Aortic smooth muscle cell (primary cell): Measurements from ENCODE around the gene SLC38A9. TPM values are rescaled to one million over a fixed set of nuclear protein-coding genes. Genes with fewer than 3 reads are reported as not detected.

Experiments
- total RNA-seq: library from RNA; depleted of rRNA; stranded (reverse); fragments of >200 nt; gene quantifications from 2 replicates; pipeline ENCODE4 v1.2.3, GENCODE V29; 2014

Gene SLC38A9
- 23.5 and 24.7 TPM in 2 replicates for total RNA-seq

DNA sequence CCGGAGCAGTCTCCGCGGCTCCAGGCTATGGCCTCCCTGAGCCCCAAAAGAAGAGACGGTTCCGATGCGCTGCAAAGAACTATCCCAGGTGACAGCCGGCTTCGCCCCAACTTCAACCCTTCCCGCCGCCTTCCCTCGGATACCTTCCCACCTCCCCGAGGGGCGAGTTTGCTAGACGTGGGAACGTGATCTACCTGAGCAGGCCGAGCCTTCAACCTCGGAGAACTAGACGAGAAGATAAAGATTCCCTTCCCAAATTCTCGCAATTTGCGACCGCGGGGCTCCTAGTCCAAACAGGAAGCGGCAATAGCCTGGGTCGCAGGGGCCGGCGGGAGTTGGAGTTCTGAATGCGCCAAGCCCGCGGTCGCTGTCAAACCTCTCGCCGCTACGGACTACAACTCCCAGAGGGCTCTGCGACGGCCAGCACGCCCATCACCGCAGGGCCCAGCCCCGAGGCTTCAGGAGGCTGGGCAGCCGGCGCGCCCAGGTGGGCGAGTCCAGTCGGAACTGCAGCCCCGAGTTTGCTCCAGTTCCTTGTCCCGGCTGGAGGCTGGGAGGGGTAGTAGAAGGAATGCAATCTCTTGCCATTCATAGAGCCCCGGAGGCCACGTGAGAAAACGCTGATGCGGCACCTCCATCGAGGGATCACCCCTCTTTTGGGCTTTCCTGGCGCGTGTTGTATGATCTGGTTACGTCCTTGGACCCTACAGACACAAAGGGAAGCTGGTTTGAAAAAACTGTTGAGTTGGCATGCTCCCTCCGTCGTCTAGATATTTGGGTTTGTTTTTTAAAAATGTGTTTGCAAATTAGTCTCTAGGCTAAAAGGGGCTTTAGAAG lies at the start of gene SLC38A9:
TSS of gene SLC38A9 (minus strand) at position 302 of the 837 bp plus-strand sequence. CDS start 14,366 bp downstream, outside the sequence.

DNA sequence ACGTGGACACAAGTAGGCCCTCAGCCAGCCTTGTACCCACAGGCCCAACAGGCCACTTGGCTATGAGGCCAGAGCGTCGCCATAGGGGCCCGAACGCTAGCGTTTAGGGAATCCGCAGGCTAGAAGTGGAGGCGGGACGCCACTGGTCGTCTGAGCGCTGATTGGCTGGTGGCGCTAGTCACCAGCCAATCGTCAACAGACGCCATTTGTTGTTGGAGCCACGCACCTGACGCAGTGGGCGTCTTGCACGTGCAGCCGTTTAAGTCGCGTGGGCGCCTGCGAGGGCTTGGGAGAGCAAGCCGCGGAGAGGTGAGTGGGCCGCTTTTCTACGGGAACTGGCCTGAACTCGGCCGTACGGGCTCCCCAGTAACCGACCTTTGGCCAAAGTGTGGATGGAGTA lies 25.7 kb upstream of the SLC38A9 start, which contains the start of gene DDX4:
TSS of gene DDX4 (plus strand) at position 269 of the 400 bp plus-strand sequence. CDS start 903 bp downstream, outside the sequence.

Other genes with a start within 250 kb of the SLC38A9 start
- 65.2 and 79.5 TPM in 2 replicates for gene PLPP1, start 177.4 kb downstream of the SLC38A9 start, total RNA-seq
- gene DDX4, start 25.7 kb upstream of the SLC38A9 start, total RNA-seq = not detected in 2 replicates
- 0.25 and 0.26 TPM in 2 replicates for gene IL31RA, start 139.0 kb upstream of the SLC38A9 start, total RNA-seq